ENCODE measurements around the gene MRPL49. TPM values are rescaled to one million over a fixed set of nuclear protein-coding genes. Genes with fewer than 3 reads are reported as not detected.

Gene MRPL49
- total and polyA plus RNA-seq, 9 donors = 47.1 to 106 (median 53.4) TPM

DNA sequence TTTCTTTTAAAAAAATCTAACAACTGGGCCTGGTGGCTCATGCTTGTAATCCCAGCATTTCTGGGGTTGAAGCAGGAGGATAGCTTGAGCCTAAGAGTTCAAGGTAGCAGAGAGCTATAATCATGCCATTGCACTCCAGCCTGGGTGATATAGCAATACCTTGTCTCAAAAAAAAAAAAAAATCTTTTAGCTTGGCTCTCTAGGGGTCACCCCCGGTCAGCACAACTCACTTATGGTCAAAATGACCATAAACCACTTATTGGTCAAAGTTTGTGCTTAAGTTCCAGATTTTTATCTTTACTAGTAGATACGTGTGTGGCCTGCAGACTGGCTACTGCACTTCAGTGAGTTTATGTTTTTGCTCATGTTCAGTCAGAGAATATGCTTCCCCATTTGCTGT, 41.6 kb downstream of the MRPL49 start:
- Histone ChIP-seq H3K36me3 (no peaks in the 10 kb centered on the region), H3K9me3 (no peaks in the 10 kb centered on the region), H3K27me3 (no peaks in the 10 kb centered on the region), H3K27ac (no peak overlapping the region), H3K4me3 (no peak overlapping the region), H3K4me1 (ENCODE audit: insufficient read depth) (peaks cover 3% of the 10 kb centered on the region)
- peak in 1 of 5 donors; percentile 2 for DNase-seq
- 78 to 87% (median 83%) methylated on average over 2 of the region's 2 CpGs for WGBS, 3 donors
- TF ChIP-seq, protein P1, sequence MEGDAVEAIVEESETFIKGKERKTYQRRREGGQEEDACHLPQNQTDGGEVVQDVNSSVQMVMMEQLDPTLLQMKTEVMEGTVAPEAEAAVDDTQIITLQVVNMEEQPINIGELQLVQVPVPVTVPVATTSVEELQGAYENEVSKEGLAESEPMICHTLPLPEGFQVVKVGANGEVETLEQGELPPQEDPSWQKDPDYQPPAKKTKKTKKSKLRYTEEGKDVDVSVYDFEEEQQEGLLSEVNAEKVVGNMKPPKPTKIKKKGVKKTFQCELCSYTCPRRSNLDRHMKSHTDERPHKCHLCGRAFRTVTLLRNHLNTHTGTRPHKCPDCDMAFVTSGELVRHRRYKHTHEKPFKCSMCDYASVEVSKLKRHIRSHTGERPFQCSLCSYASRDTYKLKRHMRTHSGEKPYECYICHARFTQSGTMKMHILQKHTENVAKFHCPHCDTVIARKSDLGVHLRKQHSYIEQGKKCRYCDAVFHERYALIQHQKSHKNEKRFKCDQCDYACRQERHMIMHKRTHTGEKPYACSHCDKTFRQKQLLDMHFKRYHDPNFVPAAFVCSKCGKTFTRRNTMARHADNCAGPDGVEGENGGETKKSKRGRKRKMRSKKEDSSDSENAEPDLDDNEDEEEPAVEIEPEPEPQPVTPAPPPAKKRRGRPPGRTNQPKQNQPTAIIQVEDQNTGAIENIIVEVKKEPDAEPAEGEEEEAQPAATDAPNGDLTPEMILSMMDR (IDR thresholded peaks at IDR 0.05) = no peak
- TF ChIP-seq POLR2A (IDR thresholded peaks at IDR 0.05) (no peak), EP300 (IDR thresholded peaks at IDR 0.05) (no peak)
- intact Hi-C loops (cut with DNase I) = no loop called here

DNA sequence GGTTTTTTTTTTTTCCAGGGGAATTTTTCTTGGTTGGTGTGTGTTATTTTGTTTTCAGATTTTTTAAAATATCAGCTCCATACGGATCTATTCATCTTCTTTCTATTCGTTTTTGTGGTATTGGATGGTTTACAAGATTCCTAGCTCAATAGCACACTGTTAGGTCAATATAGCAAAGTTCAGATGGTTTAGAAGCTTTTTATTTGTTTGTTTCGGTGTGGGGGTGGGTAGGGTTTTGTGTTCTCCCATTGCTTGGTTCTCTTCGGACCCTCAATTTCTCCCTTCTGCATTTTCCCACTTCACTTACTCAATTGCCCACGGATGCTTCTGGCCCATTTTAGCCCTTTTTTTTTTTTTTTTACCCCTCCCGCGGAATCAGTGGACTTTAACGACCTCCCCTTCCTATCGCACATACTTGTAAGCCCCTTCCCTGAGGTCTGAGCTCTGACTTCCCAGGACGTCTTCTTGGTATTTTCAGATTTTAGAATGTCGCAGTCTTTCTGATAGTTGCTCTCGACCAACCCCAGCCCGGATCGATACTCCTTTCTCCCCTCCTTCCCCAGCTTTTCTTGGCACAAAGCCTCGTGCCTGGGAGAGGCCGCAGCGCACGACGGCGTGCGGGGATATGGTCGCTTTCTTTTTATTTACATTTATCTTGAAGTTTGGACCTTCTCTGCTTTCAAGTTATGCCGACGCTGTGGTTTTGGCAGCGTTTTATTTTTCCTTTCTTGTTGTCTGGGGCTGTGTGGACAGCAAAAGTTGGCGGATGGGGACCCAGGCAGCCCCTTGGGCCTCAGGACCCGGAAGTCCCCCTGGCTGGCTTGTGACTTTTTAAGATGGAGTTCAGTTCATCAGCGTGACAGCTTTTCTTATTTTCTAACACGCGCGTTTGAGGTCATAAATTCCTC, 43.5 kb downstream of the MRPL49 start:
- peak overlapping the region; percentile 2 for H3K4me3 ChIP-seq
- no peak for TF ChIP-seq POLR2A (IDR thresholded peaks at IDR 0.05)
- no peak for TF ChIP-seq EP300 (IDR thresholded peaks at IDR 0.05)
- TF ChIP-seq, protein P1 (IDR thresholded peaks at IDR 0.05) = no peak
- no peaks in the 10 kb centered on the region for H3K36me3 ChIP-seq
- WGBS, 3 donors = 17 to 27% (median 24%) methylated on average over 31 of the region's 31 CpGs
- H3K27me3 ChIP-seq = no peaks in the 10 kb centered on the region
- H3K27ac ChIP-seq = no peak overlapping the region
- peaks cover 3% of the 10 kb centered on the region for H3K4me1 ChIP-seq (ENCODE audit: insufficient read depth)
- DNase-seq = no peak
- intact Hi-C loops (cut with DNase I) = no loop called here
- no peaks in the 10 kb centered on the region for H3K9me3 ChIP-seq

DNA sequence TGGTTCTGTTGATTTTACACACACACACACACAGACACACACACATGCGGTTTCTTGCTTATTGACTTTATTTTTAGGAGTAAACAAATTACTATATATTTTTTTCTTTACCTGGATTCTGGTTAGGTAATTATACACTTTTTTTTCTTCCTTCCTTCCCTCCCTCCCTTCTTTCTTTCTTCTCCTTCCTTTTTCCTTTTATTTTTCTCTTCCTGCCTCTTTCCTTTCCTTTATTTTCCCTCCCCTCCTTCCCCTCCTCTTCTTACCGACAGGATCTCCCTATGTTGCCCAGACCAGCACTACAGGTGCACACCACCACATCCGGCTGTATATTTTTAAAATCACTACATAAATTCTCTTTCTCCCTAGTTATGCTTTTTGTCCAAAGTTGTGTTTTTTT, 44.8 kb downstream of the MRPL49 start:
- TF ChIP-seq, protein P1 (IDR thresholded peaks at IDR 0.05) = no peak
- TF ChIP-seq EP300 (IDR thresholded peaks at IDR 0.05) (no peak), POLR2A (IDR thresholded peaks at IDR 0.05) (no peak)
- no peaks in the 10 kb centered on the region for H3K9me3 ChIP-seq
- 86 to 90% (median 89%) methylated on average over 3 of the region's 3 CpGs for WGBS, 3 donors
- H3K36me3 ChIP-seq = no peaks in the 10 kb centered on the region
- no peak overlapping the region for H3K4me3 ChIP-seq
- no peak for DNase-seq
- H3K27ac ChIP-seq = no peak overlapping the region
- peaks cover 3% of the 10 kb centered on the region for H3K4me1 ChIP-seq (ENCODE audit: insufficient read depth)
- H3K27me3 ChIP-seq = no peaks in the 10 kb centered on the region
- intact Hi-C loops (cut with DNase I) = no loop called here

DNA sequence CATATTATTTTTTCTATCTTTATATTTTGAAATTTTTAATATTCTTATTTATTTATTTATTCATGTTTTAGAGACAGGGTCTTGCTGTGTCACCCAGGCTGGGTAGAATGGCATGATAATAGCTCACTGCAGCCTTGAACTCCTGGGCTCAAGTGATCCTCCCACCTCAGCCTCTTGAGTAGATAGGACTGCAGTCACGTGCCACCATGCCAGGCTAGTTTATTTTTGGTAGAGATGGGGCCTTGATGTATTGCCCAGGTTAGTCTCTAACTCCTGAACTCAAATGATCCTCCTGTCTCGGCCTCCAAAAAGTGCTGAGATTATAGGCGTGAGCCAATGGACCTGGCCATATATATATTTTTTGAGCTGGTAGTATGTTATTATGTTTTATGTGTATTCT, 45.5 kb downstream of the MRPL49 start:
- TF ChIP-seq, protein P1 (IDR thresholded peaks at IDR 0.05) = no peak
- no peak for TF ChIP-seq EP300 (IDR thresholded peaks at IDR 0.05)
- TF ChIP-seq POLR2A (IDR thresholded peaks at IDR 0.05) = no peak
- intact Hi-C loops (cut with DNase I) = no loop called here
- Histone ChIP-seq H3K36me3 (no peaks in the 10 kb centered on the region), H3K27ac (no peak overlapping the region), H3K4me3 (no peak overlapping the region), H3K27me3 (no peaks in the 10 kb centered on the region), H3K4me1 (ENCODE audit: insufficient read depth) (peaks cover 3% of the 10 kb centered on the region), H3K9me3 (no peaks in the 10 kb centered on the region)
- peak in 1 of 5 donors; percentile 9 for DNase-seq
- WGBS, 3 donors = 86 to 93% (median 89%) methylated on average over 3 of the region's 3 CpGs

Measured in ovary (tissue), 9 donors.